ENCODE measurements around the gene SPECC1L. TPM values are rescaled to one million over a fixed set of nuclear protein-coding genes. Genes with fewer than 3 reads are reported as not detected.

SPECC1L gene
- total and polyA plus RNA-seq, 5 donors from 2014 or later = 4.1 to 39.6 (median 5.8) TPM

DNA sequence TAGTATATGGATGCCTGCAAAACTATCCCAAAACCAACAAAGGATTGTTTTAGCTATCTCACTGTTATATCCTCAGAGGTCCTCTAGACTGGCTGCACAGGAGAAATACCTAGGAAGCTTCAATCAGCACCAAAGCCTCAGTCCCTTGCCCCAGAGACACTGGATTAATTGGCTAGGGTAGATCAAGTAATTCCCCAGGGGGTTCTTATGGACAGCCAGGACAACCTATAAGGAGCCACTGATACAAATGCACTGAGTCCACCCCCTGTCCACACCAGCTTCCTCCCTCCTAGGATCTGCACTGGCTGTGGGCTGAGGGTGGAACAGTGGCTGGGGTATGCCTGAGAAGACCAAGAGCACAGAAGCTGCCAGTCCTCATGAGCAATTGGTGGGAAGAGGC is 173.0 kb downstream of the SPECC1L start:
- Mint-ChIP-seq H3K4me1 (peaks cover 4 to 48% (median 32%) of the 10 kb centered on the region in 4 donors), H3K27ac (peak overlapping the region in 2 of 3 donors; percentile 56), H3K36me3 (peaks cover 22% of the 10 kb centered on the region), H3K27me3 (no peaks in the 10 kb centered on the region), H3K4me3 (peak overlapping the region in 1 of 4 donors; percentile 16), H3K9me3 (peaks cover 0 to 1% (median 0%) of the 10 kb centered on the region in 7 donors)
- Histone ChIP-seq H3K27ac (ENCODE audit: insufficient read depth, low read length, poor library complexity, severe bottlenecking) (no peak overlapping the region), H3K4me1 (ENCODE audit: control insufficient read depth, insufficient read depth, low read length, poor library complexity, severe bottlenecking) (peaks cover 13% of the 10 kb centered on the region), H3K4me3 (ENCODE audit: low read depth, low read length) (no peak overlapping the region), H3K27me3 (ENCODE audit: control insufficient read depth, insufficient read depth, low read length) (no peaks in the 10 kb centered on the region), H3K36me3 (ENCODE audit: control insufficient read depth, insufficient read depth, low read length) (peaks cover 48% of the 10 kb centered on the region), H3K9me3 (ENCODE audit: control insufficient read depth in 2 of 2, low read length in 2 of 2) (no peaks in the 10 kb centered on the region)
- no peak for DNase-seq
- no peak for ATAC-seq (ENCODE audit: low read depth in 2 of 2)

DNA sequence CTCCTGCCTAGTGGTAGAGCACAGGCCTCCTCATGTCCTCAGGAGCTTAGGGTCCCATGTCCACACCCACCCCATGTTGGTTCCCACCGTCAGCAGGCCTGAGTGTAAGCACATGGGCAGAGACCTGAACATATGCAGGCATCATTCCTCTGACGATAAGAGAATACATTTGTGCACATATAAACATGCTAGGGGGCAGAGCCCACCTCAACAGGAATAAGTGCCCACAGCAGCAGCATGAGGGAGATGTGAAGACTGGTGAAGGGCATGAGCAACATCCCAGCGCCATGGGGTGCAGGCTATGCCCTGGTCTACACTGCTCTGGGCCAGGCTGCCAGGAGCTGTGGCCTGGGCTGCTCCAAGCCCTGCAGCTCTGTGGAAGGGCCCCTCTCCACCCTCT is 173.6 kb downstream of the SPECC1L start:
- ATAC-seq (ENCODE audit: low read depth in 2 of 2) (no peak), DNase-seq (no peak)
- peaks cover 46% of the 10 kb centered on the region for H3K36me3 ChIP-seq (ENCODE audit: control insufficient read depth, insufficient read depth, low read length)
- Mint-ChIP-seq H3K4me3 (no peak overlapping the region), H3K36me3 (peaks cover 25% of the 10 kb centered on the region), H3K27me3 (no peaks in the 10 kb centered on the region), H3K4me1 (peaks cover 4 to 46% (median 31%) of the 10 kb centered on the region in 4 donors), H3K27ac (no peak overlapping the region), H3K9me3 (peaks cover 0 to 1% (median 0%) of the 10 kb centered on the region in 7 donors)
- H3K27me3 ChIP-seq (ENCODE audit: control insufficient read depth, insufficient read depth, low read length) = no peaks in the 10 kb centered on the region
- H3K4me3 ChIP-seq (ENCODE audit: low read depth, low read length) = no peak overlapping the region
- H3K27ac ChIP-seq (ENCODE audit: insufficient read depth, low read length, poor library complexity, severe bottlenecking) = no peak overlapping the region
- no peaks in the 10 kb centered on the region for H3K9me3 ChIP-seq (ENCODE audit: control insufficient read depth in 2 of 2, low read length in 2 of 2)
- peaks cover 13% of the 10 kb centered on the region for H3K4me1 ChIP-seq (ENCODE audit: control insufficient read depth, insufficient read depth, low read length, poor library complexity, severe bottlenecking)

- H3K4me1 ChIP-seq (ENCODE audit: control insufficient read depth, insufficient read depth, low read length, poor library complexity, severe bottlenecking) = peaks cover 11% of the 10 kb centered on the region
Observed at GRCh38 chr22:24444729-24445466, 174.3 kb downstream of the SPECC1L start.

DNA sequence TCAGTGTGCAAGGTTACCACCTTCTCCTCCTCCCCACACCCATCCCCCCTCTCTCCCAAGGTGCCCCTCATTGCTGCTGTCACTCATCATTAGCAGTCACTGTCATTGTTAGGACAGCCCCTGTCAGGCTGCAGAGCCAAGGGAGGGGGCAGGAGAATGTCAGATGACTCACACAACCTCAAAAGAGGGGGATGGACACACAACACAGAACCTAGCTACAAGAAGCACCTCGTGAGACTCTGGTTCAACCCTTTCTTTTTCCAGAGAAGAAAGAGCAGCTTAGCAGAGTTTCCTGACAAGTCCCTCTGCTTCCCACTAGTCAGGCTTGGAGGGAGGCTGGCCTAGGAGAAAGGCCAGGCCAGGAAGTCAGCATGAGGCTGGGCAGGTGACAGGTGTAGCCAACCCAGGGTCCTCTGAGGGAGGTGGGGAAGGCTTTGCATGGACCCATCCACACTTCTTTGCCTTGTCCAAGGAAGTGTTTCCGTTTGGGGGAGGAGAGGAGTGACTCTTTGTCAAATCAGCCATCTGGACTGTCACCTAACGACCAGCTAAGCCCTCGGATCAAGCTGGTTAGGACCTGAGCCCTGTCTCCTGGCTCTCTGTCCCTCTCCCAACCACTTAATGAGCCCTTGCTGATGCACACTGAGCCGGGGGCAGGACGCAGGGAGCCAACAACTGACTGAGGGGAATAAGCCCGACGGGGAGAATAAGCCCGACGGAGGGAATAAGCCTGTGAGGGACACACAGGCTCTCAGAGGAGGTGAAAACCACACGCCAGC is 175.0 kb downstream of the SPECC1L start:
- Mint-ChIP-seq H3K4me1 (peaks cover 13 to 47% (median 28%) of the 10 kb centered on the region in 4 donors), H3K27ac (peak overlapping the region in 2 of 3 donors; percentile 32 to 36), H3K27me3 (no peaks in the 10 kb centered on the region), H3K9me3 (peaks cover 0 to 3% (median 0%) of the 10 kb centered on the region in 7 donors), H3K4me3 (no peak overlapping the region), H3K36me3 (peaks cover 26% of the 10 kb centered on the region)
- Histone ChIP-seq H3K4me1 (ENCODE audit: control insufficient read depth, insufficient read depth, low read length, poor library complexity, severe bottlenecking) (peaks cover 5% of the 10 kb centered on the region), H3K27ac (ENCODE audit: insufficient read depth, low read length, poor library complexity, severe bottlenecking) (no peak overlapping the region), H3K4me3 (ENCODE audit: low read depth, low read length) (no peak overlapping the region), H3K36me3 (ENCODE audit: control insufficient read depth, insufficient read depth, low read length) (peaks cover 33% of the 10 kb centered on the region), H3K27me3 (ENCODE audit: control insufficient read depth, insufficient read depth, low read length) (no peaks in the 10 kb centered on the region), H3K9me3 (ENCODE audit: control insufficient read depth in 2 of 2, low read length in 2 of 2) (no peaks in the 10 kb centered on the region)
- peak; percentile 47 to 51 for ATAC-seq (ENCODE audit: low read depth in 2 of 2)
- DNase-seq = no peak

More at GRCh38 chr22:24444729-24445466, 174.3 kb downstream of the SPECC1L start:
- H3K4me3 ChIP-seq (ENCODE audit: low read depth, low read length) = no peak overlapping the region
- peaks cover 25% of the 10 kb centered on the region for H3K36me3 Mint-ChIP-seq
- peaks cover 39% of the 10 kb centered on the region for H3K36me3 ChIP-seq (ENCODE audit: control insufficient read depth, insufficient read depth, low read length)
- H3K27me3 ChIP-seq (ENCODE audit: control insufficient read depth, insufficient read depth, low read length) = no peaks in the 10 kb centered on the region
- H3K4me3 Mint-ChIP-seq = no peak overlapping the region
- DNase-seq (no peak), ATAC-seq (ENCODE audit: low read depth in 2 of 2) (no peak)
- peak overlapping the region in 1 of 3 donors; percentile 32 for H3K27ac Mint-ChIP-seq
- H3K9me3 ChIP-seq (ENCODE audit: control insufficient read depth in 2 of 2, low read length in 2 of 2) = no peaks in the 10 kb centered on the region
- H3K9me3 Mint-ChIP-seq = peaks cover 0 to 1% (median 0%) of the 10 kb centered on the region in 7 donors
- no peaks in the 10 kb centered on the region for H3K27me3 Mint-ChIP-seq
- H3K27ac ChIP-seq (ENCODE audit: insufficient read depth, low read length, poor library complexity, severe bottlenecking) = no peak overlapping the region
- H3K4me1 Mint-ChIP-seq = peaks cover 9 to 45% (median 31%) of the 10 kb centered on the region in 4 donors

GRCh38 chr22:24446260-24446611 is 175.6 kb downstream of the SPECC1L start:
- H3K9me3 ChIP-seq (ENCODE audit: control insufficient read depth in 2 of 2, low read length in 2 of 2) = peaks cover 0 to under 1% of the 10 kb centered on the region in 2 experiments
- H3K27ac Mint-ChIP-seq = peak overlapping the region in 2 of 3 donors; percentile 32 to 36
- H3K4me3 Mint-ChIP-seq = no peak overlapping the region
- H3K4me1 ChIP-seq (ENCODE audit: control insufficient read depth, insufficient read depth, low read length, poor library complexity, severe bottlenecking) = peaks cover 5% of the 10 kb centered on the region
- peaks cover 20% of the 10 kb centered on the region for H3K36me3 Mint-ChIP-seq
- no peak overlapping the region for H3K27ac ChIP-seq (ENCODE audit: insufficient read depth, low read length, poor library complexity, severe bottlenecking)
- H3K27me3 ChIP-seq (ENCODE audit: control insufficient read depth, insufficient read depth, low read length) = no peaks in the 10 kb centered on the region
- peaks cover 28% of the 10 kb centered on the region for H3K36me3 ChIP-seq (ENCODE audit: control insufficient read depth, insufficient read depth, low read length)
- DNase-seq = no peak
- H3K9me3 Mint-ChIP-seq = peaks cover 0 to 4% (median 0%) of the 10 kb centered on the region in 7 donors
- H3K27me3 Mint-ChIP-seq = no peaks in the 10 kb centered on the region
- no peak for ATAC-seq (ENCODE audit: low read depth in 2 of 2)
- no peak overlapping the region for H3K4me3 ChIP-seq (ENCODE audit: low read depth, low read length)
- peaks cover 9 to 41% (median 22%) of the 10 kb centered on the region in 4 donors for H3K4me1 Mint-ChIP-seq

DNA sequence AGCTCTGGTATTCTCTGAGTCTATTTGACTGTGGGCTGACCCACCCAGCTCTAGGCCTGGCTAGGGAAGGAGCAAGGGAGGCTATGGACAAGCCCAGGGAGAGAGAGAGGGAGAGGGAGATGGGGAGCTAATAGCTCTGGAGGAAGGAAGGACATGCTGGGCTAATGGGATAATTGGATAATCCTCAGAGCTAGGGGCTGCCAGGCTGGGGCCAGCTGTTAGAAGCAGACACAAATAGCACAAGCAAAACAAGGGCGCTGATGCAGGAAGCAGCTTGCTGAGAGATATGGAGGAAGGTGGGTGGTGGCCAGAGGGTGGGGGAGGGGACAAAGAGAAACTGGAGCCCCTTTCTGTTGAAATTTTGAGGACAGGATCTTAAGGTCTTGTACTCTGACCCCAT is 180.0 kb downstream of the SPECC1L start:
- no peaks in the 10 kb centered on the region for H3K4me1 ChIP-seq (ENCODE audit: control insufficient read depth, insufficient read depth, low read length, poor library complexity, severe bottlenecking)
- H3K36me3 ChIP-seq (ENCODE audit: control insufficient read depth, insufficient read depth, low read length) = no peaks in the 10 kb centered on the region
- ATAC-seq (ENCODE audit: low read depth in 2 of 2) = no peak
- Mint-ChIP-seq H3K4me3 (no peak overlapping the region), H3K36me3 (peaks cover 9% of the 10 kb centered on the region), H3K27me3 (peaks cover 5% of the 10 kb centered on the region), H3K4me1 (peaks cover 6 to 17% (median 10%) of the 10 kb centered on the region in 4 donors), H3K9me3 (peaks cover 0 to 8% (median 0%) of the 10 kb centered on the region in 7 donors), H3K27ac (peak overlapping the region in 1 of 3 donors; percentile 57)
- H3K27me3 ChIP-seq (ENCODE audit: control insufficient read depth, insufficient read depth, low read length) = no peaks in the 10 kb centered on the region
- DNase-seq = no peak
- H3K4me3 ChIP-seq (ENCODE audit: low read depth, low read length) = no peak overlapping the region
- peaks cover 0 to 2% of the 10 kb centered on the region in 2 experiments for H3K9me3 ChIP-seq (ENCODE audit: control insufficient read depth in 2 of 2, low read length in 2 of 2)
- H3K27ac ChIP-seq (ENCODE audit: insufficient read depth, low read length, poor library complexity, severe bottlenecking) = no peak overlapping the region

- H3K9me3 Mint-ChIP-seq = peaks cover 0 to 8% (median 0%) of the 10 kb centered on the region in 7 donors
- H3K27me3 Mint-ChIP-seq = peaks cover 5% of the 10 kb centered on the region
- H3K36me3 Mint-ChIP-seq = peaks cover 9% of the 10 kb centered on the region
- Histone ChIP-seq H3K4me3 (ENCODE audit: low read depth, low read length) (no peak overlapping the region), H3K27me3 (ENCODE audit: control insufficient read depth, insufficient read depth, low read length) (no peaks in the 10 kb centered on the region), H3K4me1 (ENCODE audit: control insufficient read depth, insufficient read depth, low read length, poor library complexity, severe bottlenecking) (no peaks in the 10 kb centered on the region), H3K36me3 (ENCODE audit: control insufficient read depth, insufficient read depth, low read length) (no peaks in the 10 kb centered on the region), H3K9me3 (ENCODE audit: control insufficient read depth in 2 of 2, low read length in 2 of 2) (peaks cover 0 to 2% of the 10 kb centered on the region in 2 experiments), H3K27ac (ENCODE audit: insufficient read depth, low read length, poor library complexity, severe bottlenecking) (no peak overlapping the region)
- peaks cover 6 to 17% (median 10%) of the 10 kb centered on the region in 4 donors for H3K4me1 Mint-ChIP-seq
- no peak overlapping the region for H3K27ac Mint-ChIP-seq
- ATAC-seq (ENCODE audit: low read depth in 2 of 2) = no peak
- DNase-seq = no peak
- no peak overlapping the region for H3K4me3 Mint-ChIP-seq
Observed at GRCh38 chr22:24451162-24451561, 180.5 kb downstream of the SPECC1L start.
